ENCODE measurements around the gene CEP78.
"Not testable (repeated sequence)": the region's sequence is repeated elsewhere in the genome, so short reads cannot be mapped to it uniquely, and the experiment has no call there.

The CEP78 gene, protein sequence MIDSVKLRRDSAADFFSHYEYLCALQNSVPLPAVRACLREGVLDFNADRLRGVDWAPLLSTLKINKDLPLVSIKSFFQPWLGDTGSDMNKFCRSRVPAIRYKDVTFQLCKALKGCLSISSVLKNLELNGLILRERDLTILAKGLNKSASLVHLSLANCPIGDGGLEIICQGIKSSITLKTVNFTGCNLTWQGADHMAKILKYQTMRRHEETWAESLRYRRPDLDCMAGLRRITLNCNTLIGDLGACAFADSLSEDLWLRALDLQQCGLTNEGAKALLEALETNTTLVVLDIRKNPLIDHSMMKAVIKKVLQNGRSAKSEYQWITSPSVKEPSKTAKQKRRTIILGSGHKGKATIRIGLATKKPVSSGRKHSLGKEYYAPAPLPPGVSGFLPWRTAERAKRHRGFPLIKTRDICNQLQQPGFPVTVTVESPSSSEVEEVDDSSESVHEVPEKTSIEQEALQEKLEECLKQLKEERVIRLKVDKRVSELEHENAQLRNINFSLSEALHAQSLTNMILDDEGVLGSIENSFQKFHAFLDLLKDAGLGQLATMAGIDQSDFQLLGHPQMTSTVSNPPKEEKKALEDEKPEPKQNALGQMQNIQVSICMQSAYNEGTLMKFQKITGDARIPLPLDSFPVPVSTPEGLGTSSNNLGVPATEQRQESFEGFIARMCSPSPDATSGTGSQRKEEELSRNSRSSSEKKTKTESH

DNA sequence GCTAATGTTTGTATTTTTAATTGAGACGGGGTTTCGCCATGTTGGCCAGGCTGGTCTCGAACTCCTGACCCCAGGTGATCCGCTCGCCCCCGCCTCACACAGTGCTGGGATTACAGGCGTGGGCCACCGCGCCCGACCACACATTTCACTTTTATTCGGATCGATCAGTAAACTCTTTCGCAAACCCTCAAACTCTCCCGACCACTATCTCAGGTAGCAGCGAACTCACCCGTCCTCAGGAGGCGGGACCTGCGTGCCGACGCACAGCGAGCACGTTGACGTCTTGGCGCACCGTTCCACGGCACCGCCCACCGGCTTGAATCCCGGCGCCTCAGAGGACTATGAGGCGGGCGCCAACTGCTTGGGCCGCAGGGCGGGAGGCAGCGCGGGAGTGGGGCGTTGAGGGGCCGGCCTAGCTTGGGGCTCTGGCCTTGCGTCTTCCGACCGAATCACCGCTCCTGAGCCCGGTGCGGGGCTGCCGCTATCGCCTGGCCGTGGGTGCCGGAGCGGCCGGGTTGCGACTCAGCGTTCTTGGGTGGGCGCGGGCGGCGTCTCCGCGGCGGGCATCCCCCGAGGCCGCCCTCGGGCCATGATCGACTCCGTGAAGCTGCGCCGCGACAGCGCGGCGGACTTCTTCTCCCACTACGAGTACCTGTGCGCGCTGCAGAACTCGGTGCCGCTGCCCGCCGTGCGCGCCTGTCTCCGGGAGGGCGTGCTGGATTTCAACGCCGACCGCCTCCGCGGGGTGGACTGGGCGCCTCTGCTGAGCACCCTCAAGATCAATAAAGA lies at the start of gene CEP78:
CEP78 (plus strand) TSS at position 314 of the 789 bp plus-strand sequence; CDS start at position 590, 276 bp downstream.
- Mint-ChIP-seq H3K9me3 (no peaks in the 10 kb centered on the region), H3K27ac (peak within 1 kb of the TSS; percentile 94), H3K36me3 (ENCODE audit: low read depth) (peaks cover 17% of the 10 kb centered on the region), H3K27me3 (peaks cover 2% of the 10 kb centered on the region), H3K4me1 (peaks cover 32% of the 10 kb centered on the region), H3K4me3 (peak within 1 kb of the TSS; percentile 95)
- ATAC-seq (peak; percentile 97), DNase-seq (peak; percentile 90)

DNA sequence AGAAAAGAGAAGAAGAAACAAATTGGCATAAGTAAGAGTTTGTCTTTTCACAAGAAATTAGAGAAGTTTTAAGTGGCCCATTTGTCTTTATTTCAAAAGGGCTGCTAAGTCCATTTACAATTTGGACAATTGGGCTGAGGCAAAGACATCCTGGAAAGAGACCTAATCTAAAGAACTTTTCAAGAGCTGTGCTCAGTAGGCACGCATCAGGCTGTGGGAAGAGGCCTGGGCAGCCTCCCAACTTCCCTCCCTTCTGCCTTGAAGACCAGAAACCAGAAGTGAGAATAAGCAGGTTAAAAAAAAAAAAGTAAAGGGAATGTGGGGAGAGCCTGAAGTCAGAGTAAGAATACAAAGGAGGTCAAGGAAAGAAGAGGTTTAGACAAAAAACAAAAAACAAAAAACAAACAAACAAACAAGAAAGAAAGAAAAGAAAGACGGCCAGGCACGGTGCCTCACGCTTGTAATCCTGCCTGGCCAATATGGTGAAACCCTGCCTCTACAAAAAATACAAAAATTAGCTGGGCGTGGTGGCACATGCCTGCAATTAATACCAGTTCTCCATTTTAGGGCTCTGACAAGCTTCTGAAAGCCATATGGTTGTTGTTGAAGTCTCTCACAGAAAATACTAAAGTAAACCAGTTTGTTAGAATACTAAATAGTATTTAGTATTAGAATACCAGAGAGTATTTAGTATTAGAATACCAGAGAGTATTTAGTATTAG lies 48.0 kb upstream of the CEP78 start:
- no peak overlapping the region for H3K4me3 Mint-ChIP-seq
- no peak for ATAC-seq
- no peak for DNase-seq
- H3K36me3 Mint-ChIP-seq (ENCODE audit: low read depth): no peaks in the 10 kb centered on the region
- H3K27ac Mint-ChIP-seq: no peak overlapping the region
- H3K4me1 Mint-ChIP-seq: no peaks in the 10 kb centered on the region
- H3K27me3 Mint-ChIP-seq: no peaks in the 10 kb centered on the region
- no peaks in the 10 kb centered on the region for H3K9me3 Mint-ChIP-seq

DNA sequence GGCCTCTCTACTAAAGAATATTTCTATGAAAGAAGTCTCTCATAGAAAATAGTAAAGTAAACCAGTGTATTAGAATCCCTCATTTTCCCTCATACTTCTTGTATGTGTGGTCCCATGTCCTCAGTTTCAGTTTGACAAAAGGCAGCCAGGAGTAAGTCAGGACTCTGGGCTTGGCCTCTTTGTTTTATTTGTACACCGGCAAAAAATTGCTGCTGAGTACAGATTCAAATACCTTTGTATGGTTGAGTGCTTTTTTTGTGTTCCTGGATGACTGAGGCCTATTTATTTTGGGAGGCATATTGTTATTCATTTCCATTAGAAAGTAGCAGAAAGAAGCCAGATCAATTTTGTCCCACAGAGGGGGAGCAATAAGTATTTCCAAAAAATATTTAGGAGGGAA lies 47.3 kb upstream of the CEP78 start:
- Mint-ChIP-seq H3K27me3 (no peaks in the 10 kb centered on the region), H3K36me3 (ENCODE audit: low read depth) (no peaks in the 10 kb centered on the region), H3K9me3 (no peaks in the 10 kb centered on the region), H3K27ac (no peak overlapping the region), H3K4me3 (no peak overlapping the region), H3K4me1 (no peaks in the 10 kb centered on the region)
- ATAC-seq: no peak
- DNase-seq: no peak

DNA sequence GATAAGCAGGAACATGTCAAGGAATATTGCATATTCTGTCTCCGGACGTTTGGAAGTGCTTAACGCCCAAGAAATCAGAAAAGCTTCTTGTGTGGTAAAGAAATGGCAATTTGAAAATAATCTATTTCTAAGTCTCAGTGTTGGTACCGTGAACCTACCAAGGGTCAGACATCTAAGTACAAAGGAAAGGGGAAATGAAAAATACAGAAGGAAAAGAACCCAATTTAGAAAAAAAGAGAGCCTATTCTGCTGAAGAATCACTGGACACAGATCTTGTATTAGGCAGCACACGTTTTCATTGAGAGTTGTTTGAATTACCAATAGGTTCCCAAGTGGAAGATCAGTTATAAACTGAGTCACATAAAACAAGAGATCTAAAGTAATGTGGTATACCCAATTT lies 46.9 kb upstream of the CEP78 start:
- no peaks in the 10 kb centered on the region for H3K27me3 Mint-ChIP-seq
- peaks cover under 1% of the 10 kb centered on the region for H3K9me3 Mint-ChIP-seq
- H3K4me3 Mint-ChIP-seq: no peak overlapping the region
- no peaks in the 10 kb centered on the region for H3K4me1 Mint-ChIP-seq
- H3K36me3 Mint-ChIP-seq (ENCODE audit: low read depth): no peaks in the 10 kb centered on the region
- DNase-seq: no peak
- ATAC-seq: no peak
- no peak overlapping the region for H3K27ac Mint-ChIP-seq

DNA sequence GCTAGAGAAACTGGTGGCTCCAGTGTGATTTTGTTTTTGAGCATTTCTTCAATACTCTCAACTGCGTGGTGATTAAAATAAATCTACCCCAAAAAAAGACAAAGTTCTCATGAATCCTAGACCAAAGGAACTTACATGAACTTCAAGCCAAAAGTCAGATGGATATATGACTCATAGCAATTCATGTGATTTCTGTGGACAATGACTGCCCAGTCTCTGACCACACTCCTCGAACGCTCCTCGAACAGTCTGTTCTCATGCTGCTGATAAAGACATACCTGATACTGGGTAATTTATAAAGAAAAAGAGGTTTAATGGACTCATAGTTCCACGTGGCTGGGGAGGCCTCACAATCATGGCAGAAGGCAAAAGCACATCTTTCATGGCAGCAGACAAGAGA lies 46.4 kb upstream of the CEP78 start:
- DNase-seq: no peak
- H3K27ac Mint-ChIP-seq: no peak overlapping the region
- H3K27me3 Mint-ChIP-seq: no peaks in the 10 kb centered on the region
- H3K4me3 Mint-ChIP-seq: no peak overlapping the region
- peaks cover 5% of the 10 kb centered on the region for H3K9me3 Mint-ChIP-seq
- no peaks in the 10 kb centered on the region for H3K36me3 Mint-ChIP-seq (ENCODE audit: low read depth)
- ATAC-seq: no peak
- no peaks in the 10 kb centered on the region for H3K4me1 Mint-ChIP-seq

DNA sequence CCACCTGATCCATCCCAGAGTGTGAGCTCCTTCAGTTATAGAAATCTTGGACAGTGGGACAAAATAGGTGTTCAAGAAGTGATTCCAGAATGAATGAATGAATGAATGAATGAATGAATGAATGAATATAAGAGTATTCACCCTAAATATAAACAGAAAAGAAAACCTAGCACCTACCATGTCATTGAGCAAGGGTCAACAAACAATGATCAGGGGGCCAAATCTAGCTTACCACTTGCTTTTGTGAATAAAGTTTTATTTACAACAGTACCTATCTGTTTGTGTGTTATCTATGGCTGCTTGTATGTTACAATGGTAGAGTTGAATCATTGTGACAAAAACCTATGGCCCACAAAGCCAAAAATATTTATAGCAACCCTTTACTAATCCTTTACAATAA lies 43.9 kb upstream of the CEP78 start:
- Mint-ChIP-seq H3K4me1 (peaks cover 6% of the 10 kb centered on the region), H3K9me3 (peaks cover 5% of the 10 kb centered on the region), H3K4me3 (no peak overlapping the region), H3K27me3 (no peaks in the 10 kb centered on the region), H3K27ac (no peak overlapping the region), H3K36me3 (ENCODE audit: low read depth) (no peaks in the 10 kb centered on the region)
- ATAC-seq (no peak), DNase-seq (no peak)

DNA sequence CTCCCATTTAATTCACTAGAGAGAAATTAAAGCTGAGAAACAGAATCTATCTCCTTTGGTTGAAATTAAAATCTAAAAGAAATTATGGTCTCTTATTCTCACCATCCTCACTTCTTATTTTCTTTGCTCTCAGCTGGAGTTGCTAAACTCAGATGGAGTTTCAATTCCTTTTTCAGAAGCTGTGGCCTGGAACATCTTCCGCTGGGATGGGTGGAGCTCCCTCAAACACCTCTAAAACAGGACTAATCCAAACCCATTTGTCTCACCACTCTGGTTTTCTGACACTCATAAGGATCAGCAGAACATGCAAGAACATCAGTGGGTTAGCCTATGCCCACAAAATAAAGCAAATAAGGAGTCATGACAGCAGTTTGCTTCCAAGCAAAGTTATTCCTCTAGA lies 39.6 kb upstream of the CEP78 start:
- Mint-ChIP-seq H3K9me3 (peaks cover 28% of the 10 kb centered on the region), H3K4me1 (peaks cover 17% of the 10 kb centered on the region), H3K4me3 (no peak overlapping the region), H3K27ac (no peak overlapping the region), H3K36me3 (ENCODE audit: low read depth) (no peaks in the 10 kb centered on the region), H3K27me3 (no peaks in the 10 kb centered on the region)
- DNase-seq: no peak
- no peak for ATAC-seq

DNA sequence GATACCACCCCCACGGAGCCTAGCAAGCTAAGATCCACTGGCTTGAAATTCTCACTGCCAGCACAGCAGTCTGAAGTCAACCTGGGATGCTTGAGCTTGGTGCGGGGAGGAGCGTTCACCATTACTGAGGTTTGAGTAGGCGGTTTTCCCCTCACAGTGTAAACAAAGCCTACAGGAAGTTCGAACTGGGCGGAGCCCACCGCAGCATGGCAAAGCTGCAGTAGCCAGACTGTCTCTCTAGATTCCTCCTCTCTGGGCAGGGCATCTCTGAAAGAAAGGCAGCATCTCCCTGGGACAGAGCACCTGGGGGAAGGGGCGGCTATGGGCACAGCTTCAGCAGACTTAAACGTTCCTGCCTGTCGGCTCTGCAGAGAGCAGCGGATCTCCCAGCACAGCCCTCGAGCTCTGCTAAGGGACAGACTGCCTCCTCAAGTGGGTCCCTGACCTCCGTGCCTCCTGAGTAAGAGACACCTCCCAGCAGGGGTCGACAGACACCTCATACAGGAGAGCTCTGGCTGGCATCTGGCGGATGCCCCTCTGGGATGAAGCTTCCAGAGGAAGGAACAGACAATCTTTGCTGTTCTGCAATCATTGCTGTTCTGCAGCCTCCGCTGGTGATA lies 34.6 kb upstream of the CEP78 start:
- peak; percentile 66 for ATAC-seq
- Mint-ChIP-seq H3K4me1 (peaks cover 22% of the 10 kb centered on the region), H3K9me3 (peaks cover 58% of the 10 kb centered on the region)

DNA sequence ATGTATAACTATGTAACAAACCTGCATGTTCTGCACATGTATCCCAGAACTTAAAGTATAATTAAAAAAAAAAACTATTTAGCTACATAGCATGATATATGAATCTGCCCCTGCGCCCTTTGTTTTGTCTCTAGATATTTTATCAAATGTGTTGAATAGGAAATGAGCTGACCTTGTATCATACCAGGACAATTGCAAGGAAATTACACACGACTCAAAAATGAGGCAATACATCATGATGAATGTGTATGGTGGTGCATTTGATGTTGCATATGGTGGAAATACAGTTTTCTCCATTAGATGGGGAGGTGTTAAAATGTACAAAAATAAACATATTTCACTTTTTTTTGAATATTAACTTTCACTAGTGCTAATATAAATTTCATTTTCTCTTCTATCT lies 28.6 kb upstream of the CEP78 start:
- Mint-ChIP-seq H3K36me3 (ENCODE audit: low read depth) (peaks cover 21% of the 10 kb centered on the region), H3K27ac (no peak overlapping the region), H3K9me3 (peaks cover 30% of the 10 kb centered on the region), H3K27me3 (no peaks in the 10 kb centered on the region), H3K4me1 (peaks cover 26% of the 10 kb centered on the region), H3K4me3 (no peak overlapping the region)
- DNase-seq: no peak
- ATAC-seq: no peak

More for the DNA sequence above, 34.6 kb upstream of the CEP78 start:
- H3K27me3 Mint-ChIP-seq, H3K4me3 Mint-ChIP-seq, H3K27ac Mint-ChIP-seq: not testable (repeated sequence)
- DNase-seq: peak; percentile 53
- peaks cover 24% of the 10 kb centered on the region for H3K36me3 Mint-ChIP-seq (ENCODE audit: low read depth)

DNA sequence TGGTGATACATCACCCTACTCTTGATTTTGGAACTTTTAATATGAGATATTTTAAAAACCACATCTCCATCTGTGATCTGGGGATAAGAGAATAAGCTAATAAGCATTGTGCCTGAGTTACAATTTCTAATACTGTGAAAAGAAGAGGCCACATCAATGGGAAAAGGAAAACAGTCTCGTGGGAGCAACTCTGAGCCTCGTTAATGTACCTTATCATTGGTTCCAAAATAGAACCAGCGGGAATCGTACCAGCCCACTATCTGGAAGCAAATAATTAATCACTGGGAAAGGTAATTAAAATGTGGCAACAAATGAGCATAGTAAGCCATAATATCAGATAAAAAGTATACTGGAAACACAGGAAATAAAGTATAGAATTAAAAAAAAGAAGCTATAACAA lies 28.0 kb upstream of the CEP78 start:
- H3K27ac Mint-ChIP-seq: no peak overlapping the region
- H3K4me3 Mint-ChIP-seq: no peak overlapping the region
- H3K4me1 Mint-ChIP-seq: peaks cover 32% of the 10 kb centered on the region
- H3K27me3 Mint-ChIP-seq: no peaks in the 10 kb centered on the region
- peaks cover 28% of the 10 kb centered on the region for H3K9me3 Mint-ChIP-seq
- H3K36me3 Mint-ChIP-seq (ENCODE audit: low read depth): peaks cover 17% of the 10 kb centered on the region
- ATAC-seq (no peak), DNase-seq (no peak)

DNA sequence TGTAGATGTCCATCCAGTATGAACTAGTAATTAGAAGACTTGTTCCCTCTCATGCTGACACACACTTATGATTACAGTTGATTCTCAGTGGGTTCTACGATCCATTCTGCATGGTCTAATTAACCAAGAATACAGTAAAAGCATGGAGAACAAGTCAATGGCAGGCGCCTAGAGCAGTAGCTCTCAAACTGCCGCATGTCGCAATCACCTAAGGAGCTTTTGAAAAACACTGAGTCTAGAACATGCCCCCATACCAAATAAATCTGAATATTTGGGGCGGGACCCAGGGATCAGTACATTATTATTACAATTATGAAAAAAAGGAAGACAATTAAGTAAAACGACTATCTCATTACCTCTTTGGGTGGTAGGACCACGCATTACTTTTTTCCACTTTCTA lies 26.7 kb upstream of the CEP78 start:
- Mint-ChIP-seq H3K4me1 (peaks cover 41% of the 10 kb centered on the region), H3K27ac (no peak overlapping the region), H3K9me3 (peaks cover 19% of the 10 kb centered on the region), H3K4me3 (no peak overlapping the region), H3K27me3 (no peaks in the 10 kb centered on the region), H3K36me3 (ENCODE audit: low read depth) (peaks cover 8% of the 10 kb centered on the region)
- DNase-seq (no peak), ATAC-seq (no peak)

DNA sequence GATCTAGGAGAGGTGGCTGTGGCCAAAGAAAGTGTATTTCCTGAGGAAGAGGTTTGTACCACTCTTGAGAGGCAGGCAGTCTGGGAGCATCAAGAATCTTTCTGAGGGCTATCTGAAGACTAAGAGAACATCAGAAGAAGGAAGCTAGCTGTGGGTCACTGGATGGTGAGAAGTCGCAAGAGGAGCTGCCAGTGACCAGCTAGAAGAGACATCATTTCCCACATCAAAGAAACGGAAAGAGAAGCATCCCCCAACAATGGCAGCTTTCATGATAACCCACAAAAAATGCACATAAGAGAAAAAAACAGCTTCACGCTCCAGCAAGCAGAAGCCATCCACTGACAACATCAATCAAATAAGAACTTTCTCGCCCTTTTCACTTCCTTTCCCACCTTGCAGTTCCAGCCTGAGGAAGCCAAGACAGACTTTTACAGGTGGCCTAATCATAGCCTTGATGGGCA lies 25.0 kb upstream of the CEP78 start:
- Mint-ChIP-seq H3K27me3 (no peaks in the 10 kb centered on the region), H3K4me1 (peaks cover 41% of the 10 kb centered on the region), H3K27ac (peak overlapping the region; percentile 6), H3K36me3 (ENCODE audit: low read depth) (no peaks in the 10 kb centered on the region), H3K9me3 (peaks cover 7% of the 10 kb centered on the region), H3K4me3 (no peak overlapping the region)
- DNase-seq: no peak
- ATAC-seq: no peak

DNA sequence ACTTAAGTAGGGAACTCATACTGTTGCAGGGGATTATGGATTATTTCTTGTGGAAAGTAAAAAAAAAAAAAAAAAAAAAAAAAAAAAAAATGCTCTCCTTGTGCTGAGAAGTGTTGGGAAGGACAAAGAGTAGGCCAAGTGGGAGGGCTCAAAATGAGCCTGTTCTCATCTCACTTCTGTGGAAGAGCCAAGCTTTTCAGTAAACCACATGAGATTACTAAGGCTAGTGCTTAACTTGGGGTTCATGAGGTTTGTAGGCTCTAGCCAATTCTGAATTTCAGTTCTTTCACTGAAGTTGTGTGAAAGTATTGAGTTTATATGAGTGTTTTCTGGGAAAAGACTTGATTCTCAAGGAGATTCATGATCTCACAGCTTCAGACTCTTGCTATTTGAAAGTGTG lies 23.0 kb upstream of the CEP78 start:
- peaks cover 40% of the 10 kb centered on the region for H3K4me1 Mint-ChIP-seq
- no peak overlapping the region for H3K27ac Mint-ChIP-seq
- ATAC-seq (no peak), DNase-seq (no peak)
- no peaks in the 10 kb centered on the region for H3K9me3 Mint-ChIP-seq
- no peaks in the 10 kb centered on the region for H3K27me3 Mint-ChIP-seq
- H3K36me3 Mint-ChIP-seq (ENCODE audit: low read depth): no peaks in the 10 kb centered on the region
- no peak overlapping the region for H3K4me3 Mint-ChIP-seq

DNA sequence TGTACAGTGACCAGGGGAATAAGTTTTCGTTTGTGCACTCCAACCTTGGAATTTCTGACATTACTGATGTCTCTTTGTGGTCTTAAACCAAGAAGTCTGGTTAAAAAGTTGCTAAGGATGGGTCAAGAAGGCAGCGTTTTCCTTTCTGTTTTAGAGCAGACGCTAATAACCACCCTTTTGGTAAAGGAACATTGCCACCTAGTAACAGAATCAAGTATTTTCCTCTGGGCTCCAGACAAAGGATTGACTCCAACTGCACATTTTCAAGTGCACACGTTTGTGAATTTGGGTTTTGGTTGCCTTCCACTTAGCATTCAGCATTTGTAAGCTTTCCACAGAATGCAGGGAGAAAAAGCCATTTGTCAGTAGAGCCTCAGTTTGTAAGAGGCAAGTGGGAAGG lies 22.2 kb upstream of the CEP78 start:
- Mint-ChIP-seq H3K9me3 (no peaks in the 10 kb centered on the region), H3K27ac (no peak overlapping the region), H3K4me1 (peaks cover 39% of the 10 kb centered on the region), H3K27me3 (no peaks in the 10 kb centered on the region), H3K36me3 (ENCODE audit: low read depth) (no peaks in the 10 kb centered on the region), H3K4me3 (no peak overlapping the region)
- ATAC-seq (no peak), DNase-seq (no peak)

All from activated naive CD8-positive, alpha-beta T cell treated with anti-CD3 and anti-CD28 coated beads, Interleukin-2, amount 50 U/mL, for 24 hours (primary cell).